Mesothelial cell of epicardium (in vitro differentiated cells): Measurements from ENCODE around the gene BTG1. TPM values are rescaled to one million over a fixed set of nuclear protein-coding genes. Genes with fewer than 3 reads are reported as not detected.

Experiments
- DNase-seq, 2 experiments: peaks; one replicate each; pipeline ENCODE4 v3.0.0; 2021; ENCODE audit warnings: low spot score in 2 of 2; ENCODE audit not compliant: unreplicated experiment in 2 of 2
- H3K27ac Mint-ChIP-seq: 2 replicates; pipeline ENCODE4 v1.8.0; 2021; ENCODE audit warnings: mixed read lengths
- H3K27me3 Mint-ChIP-seq: 2 replicates; pipeline ENCODE4 v1.8.0; 2021; ENCODE audit warnings: low read depth, mixed read lengths
- H3K36me3 Mint-ChIP-seq: 2 replicates; pipeline ENCODE4 v1.8.0; 2021; ENCODE audit warnings: mixed read lengths
- H3K4me1 Mint-ChIP-seq: 2 replicates; pipeline ENCODE4 v1.8.0; 2021; ENCODE audit warnings: mixed read lengths
- H3K4me3 Mint-ChIP-seq: 2 replicates; pipeline ENCODE4 v1.8.0; 2021; ENCODE audit warnings: mild to moderate bottlenecking, moderate library complexity, mixed read lengths
- H3K9me3 Mint-ChIP-seq: 2 replicates; pipeline ENCODE4 v1.8.0; 2021; ENCODE audit warnings: mixed read lengths
- CTCF ChIP-seq: fragments of 200-600 bp; sonication (generic); IDR thresholded peaks from one replicate; pipeline ENCODE4 v1.5.0; 2021; ENCODE audit warnings: antibody characterized with exemption; ENCODE audit not compliant: unreplicated experiment
- total RNA-seq: library from RNA; stranded (reverse); gene quantifications from 3 replicates; pipeline ENCODE4 v1.2.1, GENCODE V29; 2021

BTG1 gene
- total RNA-seq, 1 donor from 2014 or later = 71.0 TPM

GRCh38 chr12:92151916-92152315 lies 6.3 kb upstream of the BTG1 start:
- H3K36me3 Mint-ChIP-seq = peaks cover 5% of the 10 kb centered on the region
- H3K27ac Mint-ChIP-seq = no peak overlapping the region
- no peak overlapping the region for H3K4me3 Mint-ChIP-seq
- H3K9me3 Mint-ChIP-seq = peaks cover 6% of the 10 kb centered on the region
- no peak for DNase-seq
- H3K4me1 Mint-ChIP-seq = peaks cover 30% of the 10 kb centered on the region
- H3K27me3 Mint-ChIP-seq = no peaks in the 10 kb centered on the region
- no peak for TF ChIP-seq CTCF

- no peak for DNase-seq
- Mint-ChIP-seq H3K4me3 (no peak overlapping the region), H3K27me3 (no peaks in the 10 kb centered on the region)
Observed at GRCh38 chr12:92149563-92149962, 3.9 kb upstream of the BTG1 start.

GRCh38 chr12:92147491-92147890 lies 1.8 kb upstream of the BTG1 start:
- peak overlapping the region; percentile 99 for H3K4me3 Mint-ChIP-seq
- DNase-seq = no peak
- no peak for TF ChIP-seq CTCF
- H3K36me3 Mint-ChIP-seq = peaks cover 12% of the 10 kb centered on the region
- peak overlapping the region; percentile 98 for H3K27ac Mint-ChIP-seq
- peaks cover 54% of the 10 kb centered on the region for H3K4me1 Mint-ChIP-seq
- no peaks in the 10 kb centered on the region for H3K9me3 Mint-ChIP-seq
- H3K27me3 Mint-ChIP-seq = no peaks in the 10 kb centered on the region

More at GRCh38 chr12:92149563-92149962, 3.9 kb upstream of the BTG1 start:
- Mint-ChIP-seq H3K27ac (no peak overlapping the region), H3K4me1 (peaks cover 38% of the 10 kb centered on the region), H3K36me3 (peaks cover 3% of the 10 kb centered on the region), H3K9me3 (no peaks in the 10 kb centered on the region)
- TF ChIP-seq CTCF = no peak

- peak overlapping the region; percentile 98 for H3K27ac Mint-ChIP-seq
- TF ChIP-seq CTCF = no peak
- no peaks in the 10 kb centered on the region for H3K27me3 Mint-ChIP-seq
- H3K9me3 Mint-ChIP-seq = no peaks in the 10 kb centered on the region
- H3K4me3 Mint-ChIP-seq = peak overlapping the region; percentile 99
- no peak for DNase-seq
- peaks cover 60% of the 10 kb centered on the region for H3K4me1 Mint-ChIP-seq
- H3K36me3 Mint-ChIP-seq = peaks cover 9% of the 10 kb centered on the region
Observed at GRCh38 chr12:92146497-92147224, 1.0 kb upstream of the BTG1 start.

GRCh38 chr12:92145481-92145730 lies 240 bp downstream of the BTG1 start:
- DNase-seq = no peak
- Mint-ChIP-seq H3K4me3 (peak overlapping the region; percentile 99), H3K27ac (peak overlapping the region; percentile 99), H3K4me1 (peaks cover 70% of the 10 kb centered on the region), H3K9me3 (no peaks in the 10 kb centered on the region), H3K36me3 (peaks cover 9% of the 10 kb centered on the region), H3K27me3 (no peaks in the 10 kb centered on the region)
- no peak for TF ChIP-seq CTCF
